ENCODE measurements around the gene EPHA3. TPM values are rescaled to one million over a fixed set of nuclear protein-coding genes. Genes with fewer than 3 reads are reported as not detected.

Gene EPHA3
- total RNA-seq, 4 donors from 2014 or later: 0.36 to 1.8 (median 0.90) TPM

GRCh38 chr3:89198591-89198990, 91.2 kb downstream of the EPHA3 start:
- intact Hi-C loops (cut with DNase I; ENCODE audit: low total_unique reads): no loop called here
- in situ Hi-C loops (cut with MboI; ENCODE audit: low sequenced_read_pairs in 4 of 4): no loop called here
- Histone ChIP-seq H3K4me3 (no peak overlapping the region), H3K27me3 (no peaks in the 10 kb centered on the region), H3K27ac (no peak overlapping the region), H3K4me1 (no peaks in the 10 kb centered on the region), H3K36me3 (no peaks in the 10 kb centered on the region), H3K9me3 (no peaks in the 10 kb centered on the region)
- no peak for TF ChIP-seq POLR2A (IDR thresholded peaks at IDR 0.05)
- no peak for TF ChIP-seq CTCF (IDR thresholded peaks at IDR 0.05 in 4 of 5, conservative IDR thresholded peaks at IDR 0.05 in 1 of 5)
- no peak for ATAC-seq
- DNase-seq: no peak

GRCh38 chr3:89212619-89213018, 105.2 kb downstream of the EPHA3 start:
- no peak for ATAC-seq
- intact Hi-C loops (cut with DNase I; ENCODE audit: low total_unique reads): no loop called here
- in situ Hi-C loops (cut with MboI; ENCODE audit: low sequenced_read_pairs in 4 of 4): no loop called here
- Histone ChIP-seq H3K27me3 (no peaks in the 10 kb centered on the region), H3K36me3 (no peaks in the 10 kb centered on the region), H3K4me3 (no peak overlapping the region), H3K27ac (no peak overlapping the region), H3K9me3 (no peaks in the 10 kb centered on the region), H3K4me1 (no peaks in the 10 kb centered on the region)
- TF ChIP-seq CTCF (IDR thresholded peaks at IDR 0.05 in 4 of 5, conservative IDR thresholded peaks at IDR 0.05 in 1 of 5) (no peak), POLR2A (IDR thresholded peaks at IDR 0.05) (no peak)
- DNase-seq: no peak

GRCh38 chr3:89216016-89216739, 108.8 kb downstream of the EPHA3 start:
- DNase-seq (no peak), ATAC-seq (no peak)
- in situ Hi-C loops (cut with MboI; ENCODE audit: low sequenced_read_pairs in 4 of 4) (no loop called here), intact Hi-C loops (cut with DNase I; ENCODE audit: low total_unique reads) (no loop called here)
- no peaks in the 10 kb centered on the region for H3K27me3 ChIP-seq
- no peak overlapping the region for H3K27ac ChIP-seq
- H3K36me3 ChIP-seq: no peaks in the 10 kb centered on the region
- H3K4me3 ChIP-seq: no peak overlapping the region
- H3K4me1 ChIP-seq: no peaks in the 10 kb centered on the region
- TF ChIP-seq CTCF (IDR thresholded peaks at IDR 0.05 in 4 of 5, conservative IDR thresholded peaks at IDR 0.05 in 1 of 5): no peak
- TF ChIP-seq POLR2A (IDR thresholded peaks at IDR 0.05): no peak
- no peaks in the 10 kb centered on the region for H3K9me3 ChIP-seq

DNA sequence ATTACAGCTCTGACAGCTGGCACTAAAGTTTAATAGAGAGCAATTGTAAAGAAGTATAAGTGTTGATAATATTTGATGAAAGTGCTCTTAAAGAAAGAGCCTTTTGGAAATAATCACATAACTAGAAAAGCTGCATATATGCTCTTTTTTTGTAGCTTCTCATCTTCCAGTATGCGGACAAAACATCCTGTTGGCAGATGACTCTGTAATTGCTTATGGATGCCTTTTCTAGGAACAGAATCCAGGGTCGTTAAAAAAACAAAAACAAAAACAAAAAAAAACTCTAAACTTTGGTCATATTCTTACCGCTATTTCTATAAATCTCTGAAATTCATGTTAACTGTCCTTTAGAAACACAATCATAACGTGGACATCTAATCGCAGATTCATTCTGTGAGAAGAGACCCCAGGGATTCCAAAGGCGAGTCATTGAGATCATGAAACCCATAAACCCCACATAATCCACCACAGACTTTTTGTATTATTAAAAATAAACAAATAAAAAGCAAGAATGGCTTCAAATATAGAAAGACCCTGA, 109.8 kb downstream of the EPHA3 start:
- DNase-seq (no peak), ATAC-seq (no peak)
- in situ Hi-C loops (cut with MboI; ENCODE audit: low sequenced_read_pairs in 4 of 4): no loop called here
- Histone ChIP-seq H3K27me3 (no peaks in the 10 kb centered on the region), H3K27ac (no peak overlapping the region), H3K9me3 (no peaks in the 10 kb centered on the region), H3K4me3 (no peak overlapping the region), H3K36me3 (no peaks in the 10 kb centered on the region), H3K4me1 (no peaks in the 10 kb centered on the region)
- TF ChIP-seq POLR2A (IDR thresholded peaks at IDR 0.05) (no peak), CTCF (IDR thresholded peaks at IDR 0.05 in 4 of 5, conservative IDR thresholded peaks at IDR 0.05 in 1 of 5) (no peak)
- intact Hi-C loops (cut with DNase I; ENCODE audit: low total_unique reads): no loop called here

Data from gastrocnemius medialis (tissue), 4 donors.